CD4-positive, alpha-beta memory T cell (primary cell): Measurements from ENCODE around the gene FLAD1. TPM values are rescaled to one million over a fixed set of nuclear protein-coding genes. Genes with fewer than 3 reads are reported as not detected.
A peak's percentile ranks its signal among the peaks of the same experiment; 100 is the strongest.

Source experiments
- CTCF ChIA-PET: fragments of 350-600 bp; sonication (Branson Sonifier 250); formaldehyde crosslinking; loops from one replicate; lab custom pipeline; 2021; ENCODE audit warnings: inconsistent platforms; ENCODE audit not compliant: partially characterized antibody; lab: Charles Lee
- POLR2A ChIA-PET: fragments of 350-600 bp; sonication (Branson Sonifier 250); formaldehyde crosslinking; loops from one replicate; lab custom pipeline; 2021; ENCODE audit not compliant: partially characterized antibody; lab: Charles Lee
- DNase-seq, 5 donors: peaks; one replicate each; pipeline versions ENCODE4 v3.0.0 to v3.0.0-alpha.2; 2020 to 2022; ENCODE audit warnings: mixed read lengths in 1 of 5
- H3K27ac ChIP-seq: one replicate; pipeline ENCODE4 v1.7.0; 2013; ENCODE audit warnings: low read depth, low read length
- H3K27me3 ChIP-seq: 2 replicates; pipeline ENCODE4 v1.7.0; 2013; ENCODE audit warnings: mild to moderate bottlenecking, low read length, moderate library complexity; ENCODE audit not compliant: insufficient read depth
- H3K36me3 ChIP-seq: 2 replicates; pipeline ENCODE4 v1.7.0; 2013; ENCODE audit warnings: mild to moderate bottlenecking, low read length, moderate library complexity; ENCODE audit not compliant: insufficient read depth
- H3K4me1 ChIP-seq: 2 replicates; pipeline ENCODE4 v1.7.0; 2013; ENCODE audit warnings: mild to moderate bottlenecking, low read length, moderate library complexity; ENCODE audit not compliant: insufficient read depth
- H3K4me3 ChIP-seq, 2 donors: one replicate each; pipeline ENCODE4 v1.7.0; 2013; ENCODE audit warnings: low read length in 2 of 2, mild to moderate bottlenecking in 1 of 2
- H3K9me3 ChIP-seq, 2 donors: one replicate each; pipeline ENCODE4 v1.7.0; 2013; ENCODE audit warnings: low read length in 2 of 2, control low read depth in 1 of 2; ENCODE audit not compliant: control insufficient read depth in 1 of 2
- H3K27ac Mint-ChIP-seq, 7 donors: one replicate each; pipeline ENCODE4 v1.8.0; 2020 to 2021; ENCODE audit warnings: mixed read lengths in 7 of 7, mild to moderate bottlenecking in 6 of 7, inconsistent platforms in 3 of 7, moderate library complexity in 3 of 7
- H3K27me3 Mint-ChIP-seq, 2 donors: one replicate each; pipeline ENCODE4 v1.8.0; 2020 to 2021; ENCODE audit warnings: mixed read lengths in 2 of 2
- H3K36me3 Mint-ChIP-seq, 2 donors: one replicate each; pipeline ENCODE4 v1.8.0; 2020 to 2021; ENCODE audit warnings: mixed read lengths in 2 of 2, inconsistent platforms in 1 of 2, mild to moderate bottlenecking in 1 of 2
- H3K4me1 Mint-ChIP-seq, 4 donors: one replicate each; pipeline ENCODE4 v1.8.0; 2020 to 2021; ENCODE audit warnings: mixed read lengths in 4 of 4, mild to moderate bottlenecking in 1 of 4
- H3K4me3 Mint-ChIP-seq, 8 donors: one replicate each; pipeline ENCODE4 v1.8.0; 2020 to 2021; ENCODE audit warnings: mixed read lengths in 8 of 8, mild to moderate bottlenecking in 7 of 8, moderate library complexity in 6 of 8, inconsistent platforms in 3 of 8
- H3K9me3 Mint-ChIP-seq, 8 donors: one replicate each; pipeline ENCODE4 v1.8.0; 2020 to 2021; ENCODE audit warnings: mixed read lengths in 8 of 8, mild to moderate bottlenecking in 5 of 8, inconsistent platforms in 3 of 8, moderate library complexity in 1 of 8
- intact Hi-C: fragments of 100-400 bp; cut with micrococcal nuclease; formaldehyde crosslinking; loops from one replicate; pipeline ENCODE4 v1.15.1; 2023
- polyA plus RNA-seq, 2 donors: library from polyadenylated mRNA; unstranded; fragments of 300-500 nt; fragmentation: Illumina TruSeq; gene quantifications; one replicate each; pipeline ENCODE4 v1.2.3, GENCODE V29; 2021
- total RNA-seq, 2 experiments: library from RNA; stranded (reverse); gene quantifications; one replicate each; pipeline ENCODE4 v1.2.3, GENCODE V29; 2021

FLAD1 gene
- total and polyA plus RNA-seq, 4 experiments from 2014 or later: 48.9 to 75.9 (median 54.5) TPM

- POLR2A ChIA-PET: interaction anchor here (1.7 to 41.7 kb wide), 4 partner anchors 9 to 42 kb away, joined by 7 to 1543 read pairs (median 89); partner anchors contain the start of genes CKS1B, FLAD1, LENEP and PBXIP1
- H3K27ac ChIP-seq: no peak overlapping the region
- H3K27me3 ChIP-seq: no peaks in the 10 kb centered on the region
- Mint-ChIP-seq H3K27ac (peak overlapping the region in 5 of 7 donors; percentile 29 to 98 (median 57)), H3K4me1 (peaks cover 18 to 42% (median 27%) of the 10 kb centered on the region in 4 donors), H3K4me3 (no peak overlapping the region), H3K27me3 (no peaks in the 10 kb centered on the region), H3K36me3 (peaks cover 29 to 66% of the 10 kb centered on the region in 2 donors), H3K9me3 (no peaks in the 10 kb centered on the region)
- peaks cover 49% of the 10 kb centered on the region for H3K36me3 ChIP-seq
- no peak for DNase-seq
- CTCF ChIA-PET: interaction anchor here (0.9 to 4.8 kb wide), 6 partner anchors 8 to 56 kb away, joined by 3 to 28 read pairs (median 6); partner anchors contain the start of genes CKS1B, FLAD1 and PBXIP1
- no peak overlapping the region for H3K4me3 ChIP-seq
- peaks cover 31% of the 10 kb centered on the region for H3K4me1 ChIP-seq
- intact Hi-C loops: no loop called here
- H3K9me3 ChIP-seq: no peaks in the 10 kb centered on the region
Measured at GRCh38 chr1:154964359-154964758, 18.8 kb upstream of the FLAD1 start.

GRCh38 chr1:154966111-154966510 is 17.0 kb upstream of the FLAD1 start:
- Histone ChIP-seq H3K9me3 (no peaks in the 10 kb centered on the region), H3K4me1 (peaks cover 23% of the 10 kb centered on the region), H3K36me3 (peaks cover 54% of the 10 kb centered on the region), H3K27ac (no peak overlapping the region), H3K4me3 (no peak overlapping the region), H3K27me3 (no peaks in the 10 kb centered on the region)
- no peak overlapping the region for H3K4me3 Mint-ChIP-seq
- CTCF ChIA-PET: interaction anchor here (0.6 to 4.8 kb wide), 9 partner anchors 21 to 1334 kb away, joined by 3 to 28 read pairs (median 4); partner anchors contain the start of gene ADAM15
- DNase-seq: peak in 1 of 5 donors; percentile 3
- H3K4me1 Mint-ChIP-seq: peaks cover 17 to 37% (median 25%) of the 10 kb centered on the region in 4 donors
- no peaks in the 10 kb centered on the region for H3K9me3 Mint-ChIP-seq
- POLR2A ChIA-PET: interaction anchor here (1.0 to 41.7 kb wide), 5 partner anchors 8 to 40 kb away, joined by 3 to 1543 read pairs (median 5); partner anchors contain the start of genes CKS1B, FLAD1, LENEP and PBXIP1
- peak overlapping the region in 2 of 7 donors; percentile 42 to 65 for H3K27ac Mint-ChIP-seq
- H3K27me3 Mint-ChIP-seq: no peaks in the 10 kb centered on the region
- intact Hi-C loops: no loop called here
- H3K36me3 Mint-ChIP-seq: peaks cover 23 to 60% of the 10 kb centered on the region in 2 donors

GRCh38 chr1:154967331-154967950 is 15.7 kb upstream of the FLAD1 start:
- peaks cover 33% of the 10 kb centered on the region for H3K4me1 ChIP-seq
- Mint-ChIP-seq H3K27ac (peak overlapping the region in 6 of 7 donors; percentile 22 to 87 (median 64)), H3K4me3 (no peak overlapping the region), H3K36me3 (peaks cover 28 to 60% of the 10 kb centered on the region in 2 donors), H3K9me3 (no peaks in the 10 kb centered on the region), H3K4me1 (peaks cover 24 to 45% (median 30%) of the 10 kb centered on the region in 4 donors), H3K27me3 (no peaks in the 10 kb centered on the region)
- ChIA-PET CTCF (interaction anchor here (1.2 to 4.8 kb wide), 3 partner anchors 32 to 49 kb away, joined by 4 to 28 read pairs (median 5); no protein-coding TSS in a partner anchor), POLR2A (interaction anchor here (1.0 to 41.7 kb wide), 3 partner anchors 13 to 39 kb away, joined by 3 to 1543 read pairs (median 52); partner anchors contain the start of genes FLAD1, LENEP, PBXIP1 and ZBTB7B)
- peak in 1 of 5 donors; percentile 1 for DNase-seq
- H3K27ac ChIP-seq: no peak overlapping the region
- no peaks in the 10 kb centered on the region for H3K27me3 ChIP-seq
- H3K9me3 ChIP-seq: no peaks in the 10 kb centered on the region
- intact Hi-C loops: no loop called here
- no peak overlapping the region for H3K4me3 ChIP-seq
- peaks cover 54% of the 10 kb centered on the region for H3K36me3 ChIP-seq

DNA sequence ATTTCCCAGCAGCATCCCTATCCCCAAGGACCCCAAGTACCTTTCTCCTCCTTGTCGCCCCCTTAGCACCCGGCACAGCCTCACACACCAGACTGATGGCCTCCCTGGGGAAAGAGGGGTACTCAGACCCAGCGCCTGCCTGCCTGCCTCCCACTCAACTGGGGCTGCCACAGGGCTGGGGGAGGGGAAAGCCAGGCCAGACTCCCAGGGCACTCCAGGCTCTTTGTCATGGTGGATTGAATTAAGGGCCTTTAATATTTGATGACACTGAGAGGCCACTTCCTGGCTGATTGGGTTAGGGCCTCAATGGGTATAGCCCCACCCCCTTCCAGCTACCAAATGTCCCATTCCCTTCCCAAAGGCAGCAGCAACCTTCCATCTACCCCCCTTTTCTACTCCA is 14.4 kb upstream of the FLAD1 start:
- H3K9me3 Mint-ChIP-seq: no peaks in the 10 kb centered on the region
- peaks cover 46% of the 10 kb centered on the region for H3K36me3 ChIP-seq
- H3K27ac ChIP-seq: peak overlapping the region; percentile 23
- H3K4me1 Mint-ChIP-seq: peaks cover 25 to 39% (median 29%) of the 10 kb centered on the region in 4 donors
- peaks cover 35% of the 10 kb centered on the region for H3K4me1 ChIP-seq
- no peaks in the 10 kb centered on the region for H3K9me3 ChIP-seq
- H3K4me3 Mint-ChIP-seq: no peak overlapping the region
- ChIA-PET CTCF (interaction anchor here (1.4 kb wide), 1 partner anchor 32 kb away, joined by 3 read pairs; the partner anchor contains the start of gene PMVK), POLR2A (interaction anchor here (9.7 to 41.7 kb wide), 3 partner anchors 7 to 38 kb away, joined by 126 to 1543 read pairs (median 219); partner anchors contain the start of genes LENEP, PBXIP1, PYGO2 and ZBTB7B)
- peaks cover 25 to 56% of the 10 kb centered on the region in 2 donors for H3K36me3 Mint-ChIP-seq
- peak overlapping the region in 5 of 7 donors; percentile 15 to 83 (median 61) for H3K27ac Mint-ChIP-seq
- H3K4me3 ChIP-seq: no peak overlapping the region
- intact Hi-C loops: no loop called here
- no peaks in the 10 kb centered on the region for H3K27me3 ChIP-seq
- H3K27me3 Mint-ChIP-seq: no peaks in the 10 kb centered on the region
- peak in 1 of 5 donors; percentile 33 for DNase-seq

- no peaks in the 10 kb centered on the region for H3K27me3 Mint-ChIP-seq
- H3K27ac Mint-ChIP-seq: peak overlapping the region in 6 of 7 donors; percentile 57 to 83 (median 78)
- Histone ChIP-seq H3K36me3 (peaks cover 43% of the 10 kb centered on the region), H3K9me3 (no peaks in the 10 kb centered on the region), H3K4me3 (no peak overlapping the region), H3K27me3 (no peaks in the 10 kb centered on the region), H3K27ac (peak overlapping the region; percentile 23), H3K4me1 (peaks cover 36% of the 10 kb centered on the region)
- POLR2A ChIA-PET: interaction anchor here (9.7 to 41.7 kb wide), 3 partner anchors 7 to 37 kb away, joined by 126 to 1543 read pairs (median 219); partner anchors contain the start of genes LENEP, PBXIP1, PYGO2 and ZBTB7B
- H3K36me3 Mint-ChIP-seq: peaks cover 22 to 52% of the 10 kb centered on the region in 2 donors
- CTCF ChIA-PET: interaction anchor here (1.4 to 16.3 kb wide), 3 partner anchors 8 to 48 kb away, joined by 3 to 226 read pairs (median 40); partner anchors contain the start of genes PMVK and PYGO2
- DNase-seq: peak in 1 of 5 donors; percentile 1
- H3K4me3 Mint-ChIP-seq: no peak overlapping the region
- peaks cover 22 to 35% (median 26%) of the 10 kb centered on the region in 4 donors for H3K4me1 Mint-ChIP-seq
- H3K9me3 Mint-ChIP-seq: no peaks in the 10 kb centered on the region
- intact Hi-C loops: no loop called here
Measured at GRCh38 chr1:154969246-154969645, 13.9 kb upstream of the FLAD1 start.

DNA sequence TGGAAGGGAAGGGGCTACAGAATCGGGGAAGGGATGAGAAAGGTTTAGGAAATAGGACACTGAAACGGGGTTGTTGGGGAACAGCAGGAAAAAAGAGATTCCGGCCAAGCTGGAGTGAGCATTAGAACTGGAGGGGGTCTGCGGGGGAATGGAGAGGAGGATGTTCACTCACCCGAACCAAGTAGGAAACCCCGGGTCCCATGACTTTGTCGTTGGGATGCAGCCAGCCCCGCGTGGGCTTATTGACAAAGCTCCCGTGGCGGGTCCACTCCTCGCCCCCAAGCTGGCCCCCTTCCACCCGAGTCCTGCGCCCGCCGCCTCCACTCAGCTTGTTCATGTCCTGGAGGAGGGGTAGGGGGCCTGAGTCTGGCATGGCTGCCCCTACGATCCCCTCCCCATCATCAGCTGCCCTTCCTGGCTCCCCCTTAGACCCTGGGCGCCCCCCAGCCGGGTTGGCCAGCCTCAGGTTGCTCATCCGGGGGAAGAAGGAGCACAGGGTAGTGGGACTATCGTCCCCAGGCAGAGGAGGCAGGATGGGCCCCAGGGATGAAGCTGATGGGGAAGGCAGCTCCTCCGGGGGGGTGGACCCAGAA is 13.2 kb upstream of the FLAD1 start:
- intact Hi-C loops: no loop called here

More for the DNA sequence above, 13.2 kb upstream of the FLAD1 start:
- Mint-ChIP-seq H3K27me3 (no peaks in the 10 kb centered on the region), H3K27ac (peak overlapping the region in 5 of 7 donors; percentile 57 to 83 (median 79)), H3K36me3 (peaks cover 19 to 47% of the 10 kb centered on the region in 2 donors), H3K9me3 (no peaks in the 10 kb centered on the region), H3K4me3 (no peak overlapping the region), H3K4me1 (peaks cover 22 to 35% (median 26%) of the 10 kb centered on the region in 4 donors)
- Histone ChIP-seq H3K4me3 (no peak overlapping the region), H3K9me3 (no peaks in the 10 kb centered on the region), H3K27ac (peak overlapping the region; percentile 11), H3K4me1 (peaks cover 36% of the 10 kb centered on the region), H3K36me3 (peaks cover 43% of the 10 kb centered on the region), H3K27me3 (no peaks in the 10 kb centered on the region)
- DNase-seq: peak in 1 of 5 donors; percentile 39
- CTCF ChIA-PET: interaction anchor here (1.2 to 16.3 kb wide), 6 partner anchors 9 to 121 kb away, joined by 3 to 226 read pairs (median 5); partner anchors contain the start of genes PMVK and PYGO2
- POLR2A ChIA-PET: interaction anchor here (1.9 to 41.7 kb wide), 5 partner anchors 8 to 36 kb away, joined by 10 to 1543 read pairs (median 126); partner anchors contain the start of genes FLAD1, LENEP, PBXIP1 and PMVK
